GM23338 (cell line): ENCODE results near the gene TPRG1. TPM values are rescaled to one million over a fixed set of nuclear protein-coding genes. Genes with fewer than 3 reads are reported as not detected.
A peak's percentile ranks its signal among the peaks of the same experiment; 100 is the strongest.

Source experiments
- ATAC-seq: fragments of 200-7000 bp; cut with Tn5 transposase; 3 replicates; pipeline ENCODE4 v1.9.1; 2020
- DNase-seq: peaks from one replicate; pipeline ENCODE4 v3.0.0-alpha.2; 2015; ENCODE audit warnings: low spot score
- H2AFZ ChIP-seq: fragments of 200-600 bp; sonication (generic); 2 replicates; pipeline ENCODE4 v1.8.0; 2016; ENCODE audit warnings: antibody characterized with exemption, mild to moderate bottlenecking, moderate library complexity
- H3F3A ChIP-seq: fragments of 200-600 bp; sonication (generic); replicated peaks from 2 replicates; pipeline ENCODE4 v1.8.0; 2017; ENCODE audit warnings: antibody characterized with exemption, mixed run types, low read depth
- H3K27ac ChIP-seq: fragments of 200-600 bp; sonication (generic); 2 replicates; pipeline ENCODE4 v1.6.1; 2016; ENCODE audit warnings: low read depth
- H3K27me3 ChIP-seq: fragments of 200-600 bp; sonication (generic); 2 replicates; pipeline ENCODE4 v1.8.0; 2016; ENCODE audit warnings: mild to moderate bottlenecking, mixed run types, moderate library complexity; ENCODE audit not compliant: insufficient read depth
- H3K36me3 ChIP-seq: fragments of 200-600 bp; sonication (generic); 2 replicates; pipeline ENCODE4 v1.8.0; 2016; ENCODE audit warnings: mild to moderate bottlenecking; ENCODE audit not compliant: insufficient read depth
- H3K4me1 ChIP-seq: fragments of 200-600 bp; sonication (generic); 2 replicates; pipeline ENCODE4 v1.8.0; 2016; ENCODE audit warnings: mild to moderate bottlenecking, moderate library complexity; ENCODE audit not compliant: insufficient read depth
- H3K4me2 ChIP-seq: fragments of 200-600 bp; sonication (generic); 2 replicates; pipeline ENCODE4 v1.7.1; 2017; ENCODE audit warnings: mixed run types
- H3K4me3 ChIP-seq: fragments of 200-600 bp; sonication (generic); 2 replicates; pipeline ENCODE4 v1.6.1; 2016; ENCODE audit warnings: mixed run types
- H3K79me2 ChIP-seq: fragments of 200-600 bp; sonication (generic); replicated peaks from 2 replicates; pipeline ENCODE4 v1.8.0; 2017; ENCODE audit warnings: mild to moderate bottlenecking; ENCODE audit not compliant: insufficient read depth
- H3K9me2 ChIP-seq: fragments of 200-600 bp; sonication (generic); 2 replicates; pipeline ENCODE4 v1.8.0; 2017; ENCODE audit not compliant: insufficient read depth
- H4K20me1 ChIP-seq: fragments of 200-600 bp; sonication (generic); replicated peaks from 2 replicates; pipeline ENCODE4 v1.8.0; 2017; ENCODE audit warnings: mild to moderate bottlenecking; ENCODE audit not compliant: insufficient read depth
- H3K27ac Mint-ChIP-seq: 2 replicates; pipeline ENCODE4 v1.8.0; 2020; ENCODE audit warnings: inconsistent platforms, mild to moderate bottlenecking, moderate library complexity, mixed read lengths
- H3K27me3 Mint-ChIP-seq: 3 replicates; pipeline ENCODE4 v1.8.0; 2022; ENCODE audit warnings: low read depth, mild to moderate bottlenecking, moderate library complexity, mixed read lengths, inconsistent platforms; ENCODE audit not compliant: insufficient read depth, poor library complexity
- H3K36me3 Mint-ChIP-seq: 3 replicates; pipeline ENCODE4 v1.8.0; 2021; ENCODE audit warnings: low read depth, mild to moderate bottlenecking, inconsistent platforms, moderate library complexity, mixed read lengths
- H3K4me1 Mint-ChIP-seq: 3 replicates; pipeline ENCODE4 v1.8.0; 2020; ENCODE audit warnings: mild to moderate bottlenecking, inconsistent platforms, mixed read lengths
- H3K4me3 Mint-ChIP-seq: 3 replicates; pipeline ENCODE4 v1.8.0; 2021; ENCODE audit warnings: moderate library complexity, mild to moderate bottlenecking, inconsistent platforms, mixed read lengths
- H3K9me3 Mint-ChIP-seq: 3 replicates; pipeline ENCODE4 v1.8.0; 2020; ENCODE audit warnings: moderate library complexity, mild to moderate bottlenecking, inconsistent platforms, mixed read lengths
- CREB1 ChIP-seq: fragments of 250-450 bp; sonication (Bioruptor Pico); IDR thresholded peaks from 2 replicates; pipeline ENCODE4 v1.5.0; 2020; ENCODE audit warnings: low read depth, mild to moderate bottlenecking, moderate library complexity
- CTCF ChIP-seq, 2 experiments: fragments of 200-600 bp in 1 of 2; sonication (generic) in 1 of 2; conservative IDR thresholded peaks; 2 replicates each; pipeline versions ENCODE4 v1.5.1 to v1.6.1; 2016 to 2017; ENCODE audit warnings: antibody characterized with exemption in 2 of 2, low read depth in 2 of 2, mild to moderate bottlenecking in 2 of 2, moderate library complexity in 1 of 2
- ETS1 ChIP-seq: IDR thresholded peaks from 2 replicates; pipeline ENCODE4 v1.6.1; 2016; ENCODE audit warnings: antibody characterized with exemption
- EZH2 ChIP-seq: fragments of 200-600 bp; sonication (generic); IDR thresholded peaks from one replicate; pipeline ENCODE4 v1.8.0; 2017; ENCODE audit warnings: antibody characterized with exemption, mild to moderate bottlenecking, low read depth; ENCODE audit not compliant: unreplicated experiment
- EZH2phosphoT487 ChIP-seq: fragments of 200-600 bp; sonication (generic); IDR thresholded peaks from one replicate; pipeline ENCODE4 v1.8.1; 2018; ENCODE audit warnings: antibody characterized with exemption; ENCODE audit not compliant: unreplicated experiment
- JUNB ChIP-seq: IDR thresholded peaks from one replicate; pipeline ENCODE4 v1.6.1; 2016; ENCODE audit warnings: antibody characterized with exemption; ENCODE audit not compliant: unreplicated experiment
- NANOG ChIP-seq: IDR thresholded peaks from 2 replicates; pipeline ENCODE4 v1.6.1; 2016; ENCODE audit warnings: antibody characterized with exemption, borderline replicate concordance
- POLR2AphosphoS5 ChIP-seq: IDR thresholded peaks from 2 replicates; pipeline ENCODE4 v1.6.1; 2016; ENCODE audit warnings: antibody characterized with exemption, low read depth
- REST ChIP-seq: IDR thresholded peaks from one replicate; pipeline ENCODE4 v1.6.1; 2018; ENCODE audit warnings: antibody characterized with exemption; ENCODE audit not compliant: unreplicated experiment
- STAT1 ChIP-seq: IDR thresholded peaks from one replicate; pipeline ENCODE4 v1.6.1; 2016; ENCODE audit warnings: antibody characterized with exemption; ENCODE audit not compliant: unreplicated experiment
- ZNF114 ChIP-seq: fragments of 250-450 bp; sonication (Bioruptor Pico); IDR thresholded peaks from 2 replicates; pipeline ENCODE4 v1.5.0; 2020; ENCODE audit warnings: mild to moderate bottlenecking, moderate library complexity
- ZNF331 ChIP-seq: fragments of 250-450 bp; sonication (Bioruptor Pico); IDR thresholded peaks from 2 replicates; pipeline ENCODE4 v1.5.0; 2020; ENCODE audit warnings: low read depth, mild to moderate bottlenecking, moderate library complexity
- ZNF462 ChIP-seq: fragments of 250-450 bp; sonication (Bioruptor Pico); IDR thresholded peaks from 2 replicates; pipeline ENCODE4 v1.5.0; 2020; ENCODE audit warnings: mild to moderate bottlenecking, moderate library complexity
- polyA plus RNA-seq: library from polyadenylated mRNA; unstranded; fragments of >200 nt; fragmentation: Nextera tagmentation; extraction: Ambion mirVana; gene quantifications from 2 replicates; pipeline ENCODE4 v1.2.1, GENCODE V29; 2016
- total RNA-seq: library from RNA; depleted of rRNA; stranded (reverse); fragments of >200 nt; shearing (Covaris generic); gene quantifications from 2 replicates; pipeline ENCODE4 v1.2.3, GENCODE V29; 2014

TPRG1 gene
- total and polyA plus RNA-seq, 2 experiments from 2014 or later, result 0.74 to 1.7 TPM

- peaks cover 18% of the 10 kb centered on the region for H3K4me1 Mint-ChIP-seq
- Histone ChIP-seq H2AFZ (no peak overlapping the region), H4K20me1 (no peaks in the 10 kb centered on the region), H3K4me2 (no peak overlapping the region), H3K27ac (no peak overlapping the region), H3K9me2 (no peaks in the 10 kb centered on the region), H3K79me2 (no peaks in the 10 kb centered on the region), H3K27me3 (no peaks in the 10 kb centered on the region), H3K36me3 (no peaks in the 10 kb centered on the region), H3K4me3 (no peak overlapping the region), H3K4me1 (no peaks in the 10 kb centered on the region), H3F3A (no peaks in the 10 kb centered on the region)
- no peak for TF ChIP-seq CTCF (conservative IDR thresholded peaks at IDR 0.05; ENCODE audit: low read depth in 2 of 2)
- TF ChIP-seq POLR2AphosphoS5, result no peak
- TF ChIP-seq EZH2, result no peak
- TF ChIP-seq ZNF114 (CRISPR knock-in tag), result no peak
- no peak for TF ChIP-seq ETS1
- no peak for TF ChIP-seq STAT1
- TF ChIP-seq NANOG, result no peak
- no peak for TF ChIP-seq EZH2phosphoT487
- no peak for TF ChIP-seq ZNF462 (CRISPR knock-in tag)
- no peak for TF ChIP-seq REST
- TF ChIP-seq CREB1 (CRISPR knock-in tag), result no peak
- no peak for TF ChIP-seq ZNF331 (CRISPR knock-in tag)
- no peak for TF ChIP-seq JUNB
- no peaks in the 10 kb centered on the region for H3K36me3 Mint-ChIP-seq
- no peaks in the 10 kb centered on the region for H3K27me3 Mint-ChIP-seq
- ATAC-seq, result no peak
- H3K4me3 Mint-ChIP-seq, result no peak overlapping the region
- peak; percentile 2 for DNase-seq
- no peak overlapping the region for H3K27ac Mint-ChIP-seq
- no peaks in the 10 kb centered on the region for H3K9me3 Mint-ChIP-seq
Observed at GRCh38 chr3:189166321-189166720, 5.5 kb upstream of the TPRG1 start.
